Stimulated activated CD4-positive, alpha-beta T cell treated with anti-CD3 and anti-CD28 coated beads, Interleukin-1b, Interleukin-23, amount 100 ng/mL, for 24 hours (primary cell): ENCODE results near the gene CHST11.
A peak's percentile ranks its signal among the peaks of the same experiment; 100 is the strongest.

Experiments
- DNase-seq, 4 experiments: peaks; one replicate each; pipeline ENCODE4 v3.0.0-alpha.2; 2020; ENCODE audit warnings: low read depth in 4 of 4, low spot score in 1 of 4

The CHST11 gene

GRCh38 chr12:104648756-104649155, 192.0 kb downstream of the CHST11 start:
- DNase-seq = no peak

GRCh38 chr12:104649217-104649824, 192.6 kb downstream of the CHST11 start:
- DNase-seq = no peak

DNA sequence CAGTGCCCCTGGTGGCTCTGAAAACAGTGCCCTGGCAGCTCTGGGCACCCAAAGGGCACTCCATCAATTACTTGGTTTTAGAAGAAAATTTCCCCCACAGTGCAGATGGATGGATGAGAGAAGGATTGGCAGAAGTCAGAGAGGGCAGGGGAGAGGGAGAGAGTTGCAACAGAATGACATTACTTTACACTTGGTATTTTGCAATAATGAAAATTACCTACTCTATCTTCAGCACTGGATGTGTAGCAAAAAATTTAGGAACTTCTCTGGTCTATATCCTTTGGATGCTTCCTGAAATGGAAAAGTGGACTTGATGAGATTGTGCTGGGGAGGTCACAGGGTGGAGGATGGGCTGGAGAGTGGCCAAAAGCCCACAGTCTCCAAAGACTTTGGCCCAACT, 193.2 kb downstream of the CHST11 start:
- no peak for DNase-seq

- DNase-seq = no peak
These were observed 193.8 kb downstream of the CHST11 start for GRCh38 chr12:104650541-104650940.

DNA sequence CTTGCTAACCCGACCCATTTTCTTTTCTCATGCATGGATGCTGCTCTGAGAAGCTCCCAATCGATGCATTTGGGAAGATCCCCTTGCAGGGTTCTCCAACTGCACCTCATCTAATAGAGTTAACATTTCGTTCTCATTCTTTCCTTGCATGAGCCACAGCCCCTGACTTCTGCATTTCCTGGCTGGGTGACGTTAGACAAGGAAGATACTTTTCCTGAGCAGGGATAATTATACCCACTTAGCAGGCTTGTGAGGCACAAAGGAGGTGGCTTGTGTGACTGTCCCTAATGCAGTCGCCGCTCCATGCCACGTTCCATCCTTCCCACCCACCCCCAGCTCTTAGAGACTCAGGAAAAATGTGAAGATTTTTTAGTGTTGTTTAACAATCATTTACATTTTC, 195.1 kb downstream of the CHST11 start:
- no peak for DNase-seq

DNA sequence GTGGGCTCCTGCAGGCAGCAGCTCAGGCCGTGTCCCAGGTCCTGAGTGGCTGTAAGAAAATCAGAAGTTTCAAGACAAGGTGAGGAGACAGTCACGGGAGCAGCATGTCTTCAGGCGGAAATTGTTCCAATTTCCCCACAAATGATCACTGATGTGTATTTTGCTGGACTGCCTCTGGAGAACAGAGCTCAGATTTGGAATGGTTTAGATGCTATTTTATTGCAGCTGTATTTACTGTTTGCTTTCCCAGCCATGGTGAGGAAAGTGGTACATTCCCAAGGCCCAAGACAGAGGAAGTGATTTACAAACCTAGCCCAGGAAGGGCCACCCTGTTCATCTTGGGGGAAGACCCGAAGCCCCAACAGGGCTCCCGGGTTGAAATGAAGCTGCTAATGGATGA, 195.6 kb downstream of the CHST11 start:
- DNase-seq = no peak

DNA sequence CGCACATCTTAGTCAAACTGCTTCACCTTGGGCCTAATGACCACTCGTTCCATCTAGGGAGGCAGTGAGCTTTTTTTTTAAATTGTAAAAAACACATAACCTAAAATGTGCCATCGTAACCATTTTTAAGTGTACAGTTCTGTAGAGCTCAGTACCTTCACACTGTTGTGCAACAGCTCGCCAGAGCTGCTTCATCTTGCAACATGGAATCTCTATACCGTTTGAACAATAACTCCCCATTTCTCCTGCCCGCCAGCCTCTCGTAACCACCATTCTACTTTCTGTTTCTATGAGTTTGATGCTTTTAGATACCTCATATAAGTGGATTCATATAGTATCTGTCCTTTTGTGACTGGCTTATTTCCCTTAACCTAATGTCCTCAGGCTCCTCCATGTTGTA, 196.2 kb downstream of the CHST11 start:
- DNase-seq = no peak

- peak in 1 of 4 experiments; percentile 14 for DNase-seq
These were observed 197.2 kb downstream of the CHST11 start for GRCh38 chr12:104653730-104654664.

DNA sequence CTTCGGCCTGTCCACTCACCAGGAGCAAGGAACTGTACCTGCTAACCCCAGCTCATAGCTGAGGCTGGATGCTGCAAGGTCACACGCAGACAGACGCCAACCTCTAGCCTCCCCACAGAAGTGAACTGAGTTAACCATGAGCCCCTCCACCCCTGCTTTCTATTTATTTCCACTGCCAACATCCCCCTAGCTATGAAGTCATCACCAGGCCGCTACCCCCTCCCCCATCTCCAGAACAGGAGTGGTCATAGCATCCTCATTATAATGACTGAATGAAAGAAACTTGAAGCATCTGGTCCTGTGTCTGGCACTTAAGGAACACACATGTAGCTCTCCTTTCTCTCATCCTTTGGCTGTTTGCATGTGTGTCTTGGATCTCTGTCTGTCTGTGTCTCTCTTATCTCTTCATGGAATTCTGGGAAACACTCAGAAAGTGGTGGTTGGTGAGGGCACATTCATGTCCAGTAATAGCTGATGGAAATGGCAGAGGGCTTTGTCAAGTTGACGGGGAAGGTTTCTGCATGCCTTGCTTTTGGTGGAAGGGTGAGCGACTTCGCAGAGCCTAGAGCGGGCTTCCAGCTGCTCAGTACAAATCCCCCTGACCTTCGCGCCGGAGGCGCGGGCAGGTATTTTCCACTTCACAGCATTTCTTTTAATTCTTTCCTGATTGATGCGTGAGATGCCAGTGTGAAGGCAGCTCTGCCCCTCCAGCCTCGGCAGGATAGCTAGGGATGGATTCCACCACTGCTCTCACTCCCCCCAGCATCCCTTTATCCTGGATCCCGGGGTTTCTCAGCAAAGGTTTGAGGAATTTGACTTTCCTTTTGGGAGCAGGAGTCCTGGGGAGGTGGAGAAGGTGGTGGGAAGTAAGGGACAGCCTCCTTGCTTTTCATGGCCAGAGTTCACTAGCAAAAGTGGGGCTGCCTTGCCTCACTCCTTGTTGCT, 198.2 kb downstream of the CHST11 start:
- DNase-seq = no peak

DNA sequence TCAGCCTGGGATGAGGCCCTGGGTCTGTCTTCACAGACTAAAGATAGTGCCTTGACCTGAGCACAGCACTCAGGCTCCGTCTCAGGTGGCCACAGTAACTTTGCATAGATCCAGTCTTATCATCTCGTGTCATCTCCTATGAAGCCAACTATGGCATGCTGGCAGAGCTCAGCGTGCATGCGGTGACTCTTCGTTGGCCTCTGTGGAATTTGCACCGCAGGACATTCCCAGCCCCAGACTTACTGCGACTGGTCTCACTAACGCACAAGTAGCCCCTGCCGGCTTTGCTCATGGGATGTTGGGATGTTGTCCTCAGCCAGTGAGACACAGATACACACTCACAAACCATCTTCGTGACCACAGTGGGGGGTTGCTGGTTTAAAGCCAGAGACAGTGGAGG, 199.6 kb downstream of the CHST11 start:
- DNase-seq = no peak

GRCh38 chr12:104656921-104657320, 200.2 kb downstream of the CHST11 start:
- DNase-seq = no peak

- DNase-seq = no peak
These were observed 201.2 kb downstream of the CHST11 start for GRCh38 chr12:104657726-104658484.

- no peak for DNase-seq
These were observed 202.3 kb downstream of the CHST11 start for GRCh38 chr12:104659058-104659457.

DNA sequence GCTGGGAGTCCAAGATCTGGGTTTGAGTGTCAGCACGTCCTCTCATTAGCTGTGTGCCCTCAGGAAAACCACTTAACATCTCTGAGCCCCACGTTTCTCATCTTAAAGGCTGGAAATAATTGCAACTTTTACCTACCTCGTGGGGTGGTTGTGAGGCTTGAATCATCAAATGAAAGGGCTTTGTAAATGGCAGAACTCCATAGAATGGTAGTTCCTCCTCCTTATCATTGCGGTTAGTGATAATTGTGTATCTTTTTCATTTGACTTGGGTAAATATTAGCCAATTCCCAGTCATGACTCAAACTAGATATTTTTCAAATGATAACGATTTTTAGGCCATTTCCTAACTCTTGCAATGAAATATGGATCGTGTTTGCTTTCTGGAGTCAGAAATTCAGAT, 205.5 kb downstream of the CHST11 start:
- DNase-seq = no peak

GRCh38 chr12:104662908-104663307, 206.2 kb downstream of the CHST11 start:
- DNase-seq = no peak

DNA sequence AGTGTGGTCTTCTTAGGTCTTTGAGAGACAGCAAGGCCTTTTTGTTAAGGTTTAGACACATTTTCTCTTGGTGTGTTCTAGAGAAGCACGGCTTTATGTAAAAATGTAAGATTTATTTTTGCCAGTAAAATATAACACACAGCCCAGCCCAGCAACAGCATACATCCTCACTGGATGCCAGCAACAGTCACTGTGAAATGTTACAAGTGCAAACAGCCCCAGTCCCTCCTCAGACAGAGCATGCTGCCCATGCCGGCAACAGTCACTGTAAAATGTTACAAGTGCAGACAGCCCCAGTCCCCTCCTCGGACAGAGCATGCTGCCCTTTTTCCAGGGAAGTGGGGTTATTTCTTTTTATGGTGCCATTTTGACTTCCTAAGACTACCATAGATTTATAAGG, 207.6 kb downstream of the CHST11 start:
- no peak for DNase-seq

DNA sequence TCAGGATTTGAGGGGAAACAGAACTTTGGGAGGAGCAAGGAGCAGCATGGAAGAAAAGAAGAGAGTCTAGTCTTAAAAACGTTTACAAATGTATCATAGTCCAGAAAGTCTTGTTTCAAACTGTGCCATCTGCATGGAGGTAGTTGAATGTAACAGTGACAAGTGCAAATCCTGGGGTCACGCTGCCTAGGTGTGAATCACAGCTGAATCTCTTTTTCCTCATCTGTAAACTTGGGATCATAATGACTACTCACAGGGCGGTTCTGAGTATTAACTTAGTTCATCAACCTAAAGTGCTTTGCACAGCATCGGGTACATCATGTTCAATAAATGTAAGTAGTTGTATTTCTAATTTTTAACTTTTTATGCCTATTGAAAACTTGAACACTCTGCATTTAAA, 208.5 kb downstream of the CHST11 start:
- DNase-seq = no peak

GRCh38 chr12:104667139-104667538, 210.4 kb downstream of the CHST11 start:
- DNase-seq = no peak

DNA sequence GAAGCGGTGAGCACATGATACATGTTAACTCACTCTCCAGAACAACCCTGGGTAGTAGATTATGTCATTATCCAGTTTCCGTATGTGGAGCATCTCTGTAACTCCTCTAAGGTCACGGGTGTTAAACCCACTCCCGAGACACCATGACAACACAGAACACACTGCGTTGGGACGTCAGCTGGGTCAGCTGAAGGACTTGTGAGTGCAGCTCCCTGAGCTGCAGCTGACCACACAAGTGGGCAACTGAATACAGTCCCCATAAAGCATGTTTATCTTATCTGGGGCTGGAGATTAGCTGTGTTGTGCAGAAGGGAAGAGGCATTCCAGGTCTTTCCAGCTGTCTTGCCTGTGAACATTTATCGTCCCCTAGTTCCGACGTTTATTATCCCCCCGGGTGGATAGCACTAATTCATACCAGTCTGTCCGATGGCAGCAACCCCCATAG, 211.5 kb downstream of the CHST11 start:
- no peak for DNase-seq

GRCh38 chr12:104669089-104669721, 212.5 kb downstream of the CHST11 start:
- DNase-seq = no peak
